K562 (cell line): Measurements from ENCODE around the gene ABHD5. TPM values are rescaled to one million over a fixed set of nuclear protein-coding genes. Genes with fewer than 3 reads are reported as not detected.
A peak's percentile ranks its signal among the peaks of the same experiment; 100 is the strongest.
"Not testable (repeated sequence)": the region's sequence is repeated elsewhere in the genome, so short reads cannot be mapped to it uniquely, and the experiment has no call there.

ENCODE experiments used
- ATAC-seq: fragments of 200-7000 bp; cut with Tn5 transposase; 3 replicates; pipeline ENCODE4 v1.9.1; 2020; ENCODE audit warnings: moderate library complexity
- BruUV-seq: library from RNA; stranded (reverse); fragments of 400-500 nt; replicated peaks from 2 replicates; lab custom pipeline; 2021; lab: Mats Ljungman, UMichigan
- CTCF ChIA-PET: fragments of 300-600 bp; formaldehyde crosslinking; extraction: SDS; loops from one replicate; lab custom pipeline; 2021; ENCODE audit warnings: low intra/inter-chr PET ratio; lab: Yijun Ruan, JAX
- POLR2A ChIA-PET: fragments of 300-600, 350-650 bp; sonication (Branson Sonifier 250); formaldehyde crosslinking; extraction: SDS; loops from one replicate; lab custom pipeline; 2021; ENCODE audit warnings: antibody characterized with exemption, inconsistent platforms; lab: Yijun Ruan, JAX
- DNase-seq, 4 experiments: peaks; one replicate each; pipeline versions ENCODE4 v3.0.0 to v3.0.0-alpha.2; 2011 to 2018; ENCODE audit warnings: low spot score in 3 of 4, mixed read lengths in 3 of 4; ENCODE audit errors: extremely low read depth in 1 of 4
- FAIRE-seq: peaks from 2 replicates; lab custom pipeline; 2011; peaks lifted over from hg19 to GRCh38; lab: Jason Lieb, UNC
- H2AFZ ChIP-seq: 2 replicates; pipeline ENCODE4 v1.6.0; 2011; ENCODE audit warnings: low read depth, low read length, control low read depth, inconsistent platforms
- H3K27ac ChIP-seq: fragments of 200-600 bp; 3 replicates; pipeline ENCODE4 v1.8.0; 2011; ENCODE audit warnings: low read depth, mild to moderate bottlenecking, control low read depth, inconsistent platforms, low read length, moderate library complexity, mixed read lengths; ENCODE audit errors: extremely low read depth
- H3K27me3 ChIP-seq, 2 experiments: fragments of 300-600 bp in 1 of 2; 2 replicates in 1 of 2; 3 replicates in 1 of 2; pipeline versions ENCODE4 v1.6.0 to v1.8.0; 2011; ENCODE audit warnings: inconsistent platforms in 2 of 2, low read length in 2 of 2, mild to moderate bottlenecking in 1 of 2, mixed read lengths in 1 of 2, moderate library complexity in 1 of 2; ENCODE audit not compliant: control insufficient read depth in 2 of 2, insufficient read depth in 2 of 2
- H3K36me3 ChIP-seq: fragments of 300-600 bp; 3 replicates; pipeline ENCODE4 v1.8.0; 2011; ENCODE audit warnings: mild to moderate bottlenecking, low read length, inconsistent platforms; ENCODE audit not compliant: control insufficient read depth, insufficient read depth
- H3K4me1 ChIP-seq, 2 experiments: fragments of 200-600 bp in 1 of 2; replicated peaks in 1 of 2; 2 replicates in 1 of 2; 3 replicates in 1 of 2; pipeline versions ENCODE4 v1.5.1 to v1.8.0; 2011; ENCODE audit warnings: inconsistent platforms in 2 of 2, low read length in 2 of 2, mild to moderate bottlenecking in 1 of 2, mixed read lengths in 1 of 2, moderate library complexity in 1 of 2; ENCODE audit not compliant: control insufficient read depth in 2 of 2, insufficient read depth in 2 of 2
- H3K4me2 ChIP-seq: 2 replicates; pipeline ENCODE4 v1.6.1; 2011; ENCODE audit warnings: low read length, control low read depth, inconsistent platforms, mixed read lengths; ENCODE audit not compliant: insufficient read depth
- H3K4me3 ChIP-seq: fragments of 200-600 bp; sonication (generic), shearing (Covaris generic); 2 replicates; pipeline ENCODE4 v1.5.1; 2016; ENCODE audit warnings: control low read depth, inconsistent platforms
- H3K79me2 ChIP-seq: fragments of 200-600 bp; 3 replicates; pipeline ENCODE4 v1.8.0; 2011; ENCODE audit warnings: low read length, inconsistent platforms; ENCODE audit not compliant: control insufficient read depth, insufficient read depth
- H3K9ac ChIP-seq, 2 experiments: 2 replicates each; pipeline versions ENCODE4 v1.6.0 to v1.6.1; 2011; ENCODE audit warnings: low read depth in 2 of 2, low read length in 2 of 2, control low read depth in 1 of 2, inconsistent platforms in 1 of 2, mild to moderate bottlenecking in 1 of 2, mixed read lengths in 1 of 2; ENCODE audit not compliant: insufficient read depth in 1 of 2
- H3K9me1 ChIP-seq: one replicate; pipeline ENCODE4 v1.6.0; 2011; ENCODE audit warnings: inconsistent platforms, mild to moderate bottlenecking, low read length, moderate library complexity; ENCODE audit not compliant: control insufficient read depth, insufficient read depth
- H3K9me3 ChIP-seq: replicated peaks from 2 replicates; pipeline ENCODE4 v1.5.1; 2011; ENCODE audit warnings: low read depth, low read length, inconsistent platforms; ENCODE audit not compliant: control insufficient read depth, insufficient read depth
- H4K20me1 ChIP-seq: replicated peaks from 2 replicates; pipeline ENCODE4 v1.6.1; 2011; ENCODE audit warnings: low read length, inconsistent platforms, mixed read lengths; ENCODE audit not compliant: control insufficient read depth, insufficient read depth
- BCOR ChIP-seq: fragments of 450-650 bp; IDR thresholded peaks from 2 replicates; pipeline ENCODE4 v1.6.1; 2016
- CHAMP1 ChIP-seq: fragments of 450-650 bp; IDR thresholded peaks from 2 replicates; pipeline ENCODE4 v1.6.1; 2016; ENCODE audit warnings: mild to moderate bottlenecking
- HDAC1 ChIP-seq, 2 experiments: fragments of 450-650 bp; IDR thresholded peaks; 2 replicates each; pipeline ENCODE4 v1.6.1; 2016 to 2017; ENCODE audit warnings: inconsistent platforms in 1 of 2, mild to moderate bottlenecking in 1 of 2, moderate library complexity in 1 of 2
- KDM1A ChIP-seq, 2 experiments: fragments of 450-650 bp; IDR thresholded peaks; 2 replicates each; pipeline ENCODE4 v1.6.1; 2016; ENCODE audit warnings: mild to moderate bottlenecking in 2 of 2
- RBM25 ChIP-seq: fragments of 200-400 bp; formaldehyde crosslinking; IDR thresholded peaks from 2 replicates; pipeline ENCODE4 v1.6.1; 2018; ENCODE audit warnings: low read length, low read depth, moderate library complexity; ENCODE audit not compliant: severe bottlenecking
- ZNF146 ChIP-seq: IDR thresholded peaks from one replicate; pipeline ENCODE4 v1.6.1; 2018; ENCODE audit warnings: missing compliant biosample characterization; ENCODE audit not compliant: unreplicated experiment
- ZNF354B ChIP-seq: fragments of 250-450 bp; sonication (Bioruptor Pico); IDR thresholded peaks from 2 replicates; pipeline ENCODE4 v1.4.0; 2020
- ZNF507 ChIP-seq: conservative IDR thresholded peaks from 2 replicates; pipeline ENCODE4 v1.6.1; 2017; ENCODE audit warnings: missing genetic modification characterization, missing compliant biosample characterization
- WGBS: fragments of 100-300 bp; shearing (Covaris generic); methylation state at CpG from one replicate; pipeline ENCODE4 v1.1.6; 2016; ENCODE audit warnings: low coverage, mixed read lengths; ENCODE audit not compliant: insufficient coverage; ENCODE audit errors: missing lambda C conversion rate; 5-methylcytosine and 5-hydroxymethylcytosine counted together
- in situ Hi-C: fragments of 300-500 bp; cut with MboI; formaldehyde crosslinking; loops from 4 replicates; pipeline ENCODE4 v1.15.0; 2018; ENCODE audit warnings: inconsistent platforms, mixed read lengths
- intact Hi-C: fragments of 100-400 bp; cut with micrococcal nuclease; formaldehyde crosslinking; loops from 2 replicates; pipeline ENCODE4 v1.14.2; 2022
- polyA plus RNA-seq, 8 experiments: library from polyadenylated mRNA; depleted of rRNA in 4 of 8; stranded (reverse) in 5 of 8; unstranded in 3 of 8; fragments of >200 nt; fragmentation: Nextera tagmentation in 2 of 8; fragmentation: Illumina TruSeq in 1 of 8; extraction: Ambion mirVana in 2 of 8; extraction: Trizol in 1 of 8; gene quantifications; 2 replicates each; pipeline versions ENCODE4 v1.2.1 to v1.2.3, GENCODE V29; 2011 to 2014; ENCODE audit warnings: inconsistent platforms in 1 of 8, missing spikeins in 1 of 8
- total RNA-seq, 7 experiments: library from RNA; depleted of rRNA in 6 of 7; stranded (reverse); fragments of >200 nt in 6 of 7; fragmentation: Illumina TruSeq in 2 of 7; extraction: Trizol in 2 of 7; gene quantifications; 2 replicates each; pipeline versions ENCODE4 v1.2.1 to v1.2.3, GENCODE V29; 2011 to 2021; ENCODE audit warnings: low replicate concordance in 1 of 7

ABHD5 gene
- total and polyA plus RNA-seq, 9 of the 15 experiments (the other 6 are each of a cell fraction or from before 2014, with no cell fraction given): 27.8 to 61.7 (median 39.9) TPM

GRCh38 chr3:43661376-43661775 is 29.4 kb upstream of the ABHD5 start:
- WGBS: 53% methylated on average over 1 of the region's 1 CpG
- H3K4me2 ChIP-seq, intact Hi-C loops, H3K27me3 ChIP-seq, H3K27ac ChIP-seq, H3K4me3 ChIP-seq, H3K36me3 ChIP-seq, H2AFZ ChIP-seq, H3K9me3 ChIP-seq, ATAC-seq, H3K79me2 ChIP-seq, BruUV-seq, H3K9me1 ChIP-seq, DNase-seq, FAIRE-seq, H4K20me1 ChIP-seq, CTCF ChIA-PET, H3K9ac ChIP-seq, in situ Hi-C loops: not testable (repeated sequence)
- TF ChIP-seq ZNF354B (CRISPR knock-in tag): peak; percentile 82
- peak; percentile 97 for TF ChIP-seq ZNF507 (tag)
- POLR2A ChIA-PET: interaction anchor here (1.4 to 3.3 kb wide), 2 partner anchors 10 to 13 kb away, joined by 3 to 27 read pairs; no protein-coding TSS in a partner anchor
- H3K4me1 ChIP-seq: peaks cover 8 to 11% of the 10 kb centered on the region in 2 experiments; a peak in 3 of 5 replicates

GRCh38 chr3:43665011-43665410 is 25.7 kb upstream of the ABHD5 start:
- H3K4me1 ChIP-seq, H4K20me1 ChIP-seq, H2AFZ ChIP-seq, intact Hi-C loops, H3K9ac ChIP-seq, CTCF ChIA-PET, BruUV-seq, ATAC-seq, H3K9me3 ChIP-seq, H3K79me2 ChIP-seq, H3K27me3 ChIP-seq, H3K36me3 ChIP-seq, H3K4me2 ChIP-seq, DNase-seq, POLR2A ChIA-PET, FAIRE-seq, H3K9me1 ChIP-seq, H3K27ac ChIP-seq, H3K4me3 ChIP-seq, in situ Hi-C loops: not testable (repeated sequence)
- WGBS: 86% methylated on average over 3 of the region's 3 CpGs
- TF ChIP-seq ZNF146 (CRISPR knock-in tag): peak; percentile 95
- peak; percentile 86 for TF ChIP-seq BCOR
- TF ChIP-seq HDAC1 (IDR thresholded peaks at IDR 0.05): peak in 1 of 2 experiments; percentile 75; a peak in 1 of 4 replicates
- peak; percentile 33 for TF ChIP-seq RBM25
- peak; percentile 62 to 69; a peak in 3 of 4 replicates for TF ChIP-seq KDM1A (IDR thresholded peaks at IDR 0.05)
- peak; percentile 46; the same call in 1 of the 2 replicates for TF ChIP-seq CHAMP1
